Epithelial cell of proximal tubule (primary cell): ENCODE data around the gene IYD. TPM values are rescaled to one million over a fixed set of nuclear protein-coding genes. Genes with fewer than 3 reads are reported as not detected.

Experiments
- DNase-seq: peaks from one replicate; pipeline ENCODE4 v3.0.0-alpha.2; 2011; ENCODE audit warnings: low read depth
- H3K4me3 ChIP-seq: 2 replicates; pipeline ENCODE4 v1.5.1; 2011; ENCODE audit warnings: low read depth, mild to moderate bottlenecking, low read length
- total RNA-seq: library from RNA; depleted of rRNA; stranded (reverse); fragments of >200 nt; gene quantifications from 2 replicates; pipeline ENCODE4 v1.2.3, GENCODE V29; 2015
- TF ChIP-seq, protein P1 (sequence below): conservative IDR thresholded peaks from 2 replicates; pipeline ENCODE4 v1.5.1; 2012; ENCODE audit warnings: low read depth, mild to moderate bottlenecking, low read length

IYD gene
- total RNA-seq, 1 donor from 2014 or later, result not detected

DNA sequence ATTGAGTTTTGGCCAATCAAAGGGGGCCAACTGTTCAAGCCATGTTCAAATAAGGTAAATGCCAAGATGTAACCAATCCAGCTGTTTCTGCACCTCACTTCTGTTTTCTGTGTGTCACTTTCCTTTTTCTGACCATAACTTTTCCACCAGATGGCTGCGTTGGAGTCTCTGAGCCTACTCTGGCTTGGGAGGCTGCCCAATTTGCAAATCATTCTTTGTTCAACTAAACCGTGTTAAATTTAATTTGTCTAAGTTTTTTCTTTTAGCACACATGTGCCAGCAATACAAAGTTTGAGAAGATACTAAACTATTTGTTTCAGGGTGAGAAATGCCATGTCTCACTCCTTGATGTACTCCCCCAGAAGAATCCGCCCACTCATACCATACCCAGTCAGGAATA, 52.1 kb downstream of the IYD start:
- no peak overlapping the region for H3K4me3 ChIP-seq
- TF ChIP-seq, protein P1, sequence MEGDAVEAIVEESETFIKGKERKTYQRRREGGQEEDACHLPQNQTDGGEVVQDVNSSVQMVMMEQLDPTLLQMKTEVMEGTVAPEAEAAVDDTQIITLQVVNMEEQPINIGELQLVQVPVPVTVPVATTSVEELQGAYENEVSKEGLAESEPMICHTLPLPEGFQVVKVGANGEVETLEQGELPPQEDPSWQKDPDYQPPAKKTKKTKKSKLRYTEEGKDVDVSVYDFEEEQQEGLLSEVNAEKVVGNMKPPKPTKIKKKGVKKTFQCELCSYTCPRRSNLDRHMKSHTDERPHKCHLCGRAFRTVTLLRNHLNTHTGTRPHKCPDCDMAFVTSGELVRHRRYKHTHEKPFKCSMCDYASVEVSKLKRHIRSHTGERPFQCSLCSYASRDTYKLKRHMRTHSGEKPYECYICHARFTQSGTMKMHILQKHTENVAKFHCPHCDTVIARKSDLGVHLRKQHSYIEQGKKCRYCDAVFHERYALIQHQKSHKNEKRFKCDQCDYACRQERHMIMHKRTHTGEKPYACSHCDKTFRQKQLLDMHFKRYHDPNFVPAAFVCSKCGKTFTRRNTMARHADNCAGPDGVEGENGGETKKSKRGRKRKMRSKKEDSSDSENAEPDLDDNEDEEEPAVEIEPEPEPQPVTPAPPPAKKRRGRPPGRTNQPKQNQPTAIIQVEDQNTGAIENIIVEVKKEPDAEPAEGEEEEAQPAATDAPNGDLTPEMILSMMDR, result no peak
- DNase-seq, result no peak

DNA sequence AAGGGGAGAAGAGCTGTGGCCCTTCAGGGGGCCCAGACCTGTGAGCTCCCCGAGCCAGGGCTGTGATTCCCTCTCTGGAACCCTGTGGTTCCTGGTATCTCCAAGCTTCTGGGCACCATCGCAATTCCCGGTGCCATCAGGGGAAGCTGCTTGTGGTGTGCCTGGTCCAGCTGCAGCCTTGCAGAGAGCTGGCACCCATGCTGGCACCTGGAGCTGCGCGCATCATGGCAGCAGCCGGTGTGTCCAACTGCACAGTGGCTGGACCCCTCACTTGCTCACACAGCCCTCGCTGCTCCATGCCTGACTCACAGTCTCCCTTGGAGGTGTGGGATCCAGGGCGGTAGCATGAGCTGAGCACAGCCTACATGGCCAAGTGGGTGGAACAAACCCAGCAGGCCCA, 56.7 kb downstream of the IYD start:
- DNase-seq, result no peak

DNA sequence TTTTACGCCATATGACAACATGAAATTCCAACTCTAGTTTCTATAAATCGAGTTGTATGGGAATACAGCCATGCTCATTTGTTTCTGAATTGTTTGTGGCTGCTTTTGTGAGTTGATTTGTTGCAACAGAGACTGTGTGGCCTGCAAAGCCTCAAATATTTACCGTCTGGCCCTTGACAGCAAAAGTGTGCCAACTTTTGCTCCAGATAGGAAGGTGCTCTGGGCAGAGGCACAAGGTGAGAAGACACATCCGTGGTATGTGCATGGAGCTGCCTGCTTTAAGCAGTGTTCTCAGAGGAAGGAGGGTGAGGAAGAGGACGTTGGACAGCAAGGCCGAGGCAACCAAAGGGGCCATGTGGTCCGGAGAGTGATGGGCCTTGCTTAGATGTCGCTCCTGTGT, 57.4 kb downstream of the IYD start:
- no peak for DNase-seq
- H3K4me3 ChIP-seq, result no peak overlapping the region
- TF ChIP-seq, protein P1, result no peak

More for the DNA sequence above, 56.7 kb downstream of the IYD start:
- no peak overlapping the region for H3K4me3 ChIP-seq
- TF ChIP-seq, protein P1, result no peak

DNA sequence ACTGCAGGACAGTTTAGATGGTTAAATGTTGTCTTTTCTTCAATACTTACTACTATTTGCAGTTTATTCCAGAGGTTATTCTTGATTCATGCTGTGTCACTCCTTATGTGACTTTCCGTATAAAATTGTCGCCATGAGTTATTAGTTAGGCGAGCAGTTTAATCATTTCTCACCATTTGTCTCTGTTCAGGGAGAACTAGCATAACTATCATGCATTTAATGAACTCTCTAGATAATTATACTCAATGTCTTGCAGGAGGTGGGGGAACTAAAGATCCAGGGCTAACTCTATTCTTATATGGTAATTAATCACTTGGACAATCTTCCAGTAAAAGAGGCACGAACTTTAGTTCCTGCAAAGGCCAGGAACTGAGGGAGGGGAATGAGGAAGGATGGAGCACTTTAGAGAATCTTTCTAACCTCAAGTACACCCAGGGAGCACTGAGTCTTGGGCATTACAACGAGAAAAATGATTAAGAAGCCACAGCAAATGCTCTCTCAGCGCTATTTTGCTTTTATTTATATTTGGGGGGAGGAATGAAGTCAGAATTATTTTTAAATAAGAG, 58.3 kb downstream of the IYD start:
- H3K4me3 ChIP-seq, result no peak overlapping the region
- TF ChIP-seq, protein P1, result no peak
- no peak for DNase-seq

DNA sequence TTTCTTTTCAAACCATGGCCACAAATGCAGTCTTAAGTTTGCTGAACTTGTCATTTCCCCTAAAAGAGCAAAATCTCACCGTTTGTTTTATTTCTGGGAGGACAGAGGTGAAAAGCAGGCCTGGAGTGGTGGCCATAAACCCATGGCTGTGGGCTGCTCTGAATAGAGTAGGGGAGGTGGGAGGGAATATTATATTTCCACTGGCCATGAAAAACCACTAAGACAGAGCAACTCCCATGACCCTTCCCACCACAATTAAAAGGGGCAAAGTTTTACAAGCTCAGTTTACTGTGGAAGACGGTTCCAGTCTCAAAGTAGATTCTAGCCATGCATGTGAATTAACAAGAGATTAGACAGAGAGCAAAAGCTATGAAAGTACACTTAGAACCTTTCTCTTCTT, 59.0 kb downstream of the IYD start:
- TF ChIP-seq, protein P1, result no peak
- H3K4me3 ChIP-seq, result no peak overlapping the region
- no peak for DNase-seq

DNA sequence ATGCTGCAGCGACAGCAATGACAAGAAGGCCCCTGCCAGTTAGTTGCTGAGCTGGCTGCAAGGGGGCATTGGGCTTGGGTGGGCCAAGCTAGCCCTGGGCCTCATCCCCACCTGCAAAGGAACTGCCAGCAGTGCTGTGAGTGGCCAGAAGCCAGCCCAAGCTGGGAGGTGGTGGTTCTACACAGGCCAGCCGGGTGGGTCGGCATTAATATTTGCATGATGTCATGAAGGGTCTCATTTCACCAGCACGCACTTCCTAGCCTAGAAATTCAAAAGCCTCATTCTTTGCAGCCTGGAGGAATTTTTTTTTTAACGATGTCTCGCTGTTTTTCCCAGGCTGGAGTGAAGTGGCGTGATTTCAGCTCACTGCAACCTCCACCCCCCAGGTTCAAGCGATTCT, 62.0 kb downstream of the IYD start:
- no peak for DNase-seq
- no peak overlapping the region for H3K4me3 ChIP-seq
- TF ChIP-seq, protein P1, result no peak

DNA sequence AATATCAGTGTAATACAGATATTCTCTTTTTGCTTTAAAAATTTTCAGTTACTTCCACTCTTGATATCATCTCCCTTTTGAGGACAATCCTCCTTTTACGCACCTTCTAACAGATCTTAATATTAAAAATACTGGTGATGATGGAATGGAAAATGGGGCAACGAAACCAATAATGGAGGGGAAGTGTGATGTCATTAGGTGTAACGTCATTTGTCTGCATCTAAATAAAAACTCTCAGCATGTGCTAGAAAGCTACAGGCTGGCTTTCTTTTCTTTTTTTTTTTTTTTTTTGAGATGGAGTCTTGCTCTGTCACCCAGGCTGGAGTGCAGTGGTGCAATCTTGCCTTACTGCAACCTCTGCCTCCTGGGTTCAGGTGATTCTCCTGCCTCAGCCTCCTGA, 66.5 kb downstream of the IYD start:
- no peak overlapping the region for H3K4me3 ChIP-seq
- no peak for DNase-seq
- TF ChIP-seq, protein P1, result no peak
